GM23248 (cell line): ENCODE data around the gene NACC2.

Experiments
- EZH2 ChIP-seq: fragments of 200-600 bp; sonication (generic); IDR thresholded peaks from 2 replicates; pipeline ENCODE4 v1.6.1; 2018; ENCODE audit warnings: antibody characterized with exemption, mild to moderate bottlenecking; ENCODE audit not compliant: insufficient read depth, poor library complexity, severe bottlenecking
- EZH2phosphoT487 ChIP-seq: fragments of 200-600 bp; sonication (generic); IDR thresholded peaks from 2 replicates; pipeline ENCODE4 v1.6.1; 2018; ENCODE audit warnings: antibody characterized with exemption, moderate library complexity, mild to moderate bottlenecking, low read depth; ENCODE audit not compliant: insufficient read depth

GRCh38 chr9:136122425-136123383 is 27.6 kb upstream of the NACC2 start:
- TF ChIP-seq EZH2 (no peak), EZH2phosphoT487 (no peak)
